Measurements from ENCODE around the gene TXNL1.

TXNL1 gene

GRCh38 chr18:56570978-56571377 is 67.4 kb downstream of the TXNL1 start:
- Histone ChIP-seq H3K27ac (ENCODE audit: low read depth in 2 of 2, low read length in 2 of 2) (no peak overlapping the region), H3K4me1 (ENCODE audit: control insufficient read depth in 2 of 2, insufficient read depth in 2 of 2, low read length in 2 of 2) (peaks cover 0 to 3% of the 10 kb centered on the region in 2 donors), H3K27me3 (ENCODE audit: control insufficient read depth in 2 of 2, insufficient read depth in 2 of 2, low read length in 2 of 2) (no peaks in the 10 kb centered on the region), H3K9me3 (ENCODE audit: control insufficient read depth in 2 of 2, low read length in 2 of 2) (no peaks in the 10 kb centered on the region), H3K36me3 (ENCODE audit: control insufficient read depth in 2 of 2, insufficient read depth in 2 of 2, low read length in 2 of 2) (no peaks in the 10 kb centered on the region), H3K4me3 (ENCODE audit: low read length in 2 of 2) (no peak overlapping the region), H3K9ac (ENCODE audit: low read depth in 1 of 2, low read length in 2 of 2) (no peak overlapping the region)

GRCh38 chr18:56569416-56569815 is 69.0 kb downstream of the TXNL1 start:
- Histone ChIP-seq H3K27me3 (ENCODE audit: control insufficient read depth in 2 of 2, insufficient read depth in 2 of 2, low read length in 2 of 2) (no peaks in the 10 kb centered on the region), H3K36me3 (ENCODE audit: control insufficient read depth in 2 of 2, insufficient read depth in 2 of 2, low read length in 2 of 2) (no peaks in the 10 kb centered on the region), H3K4me3 (ENCODE audit: low read length in 2 of 2) (no peak overlapping the region), H3K9me3 (ENCODE audit: control insufficient read depth in 2 of 2, low read length in 2 of 2) (no peaks in the 10 kb centered on the region), H3K27ac (ENCODE audit: low read depth in 2 of 2, low read length in 2 of 2) (no peak overlapping the region), H3K4me1 (ENCODE audit: control insufficient read depth in 2 of 2, insufficient read depth in 2 of 2, low read length in 2 of 2) (no peaks in the 10 kb centered on the region), H3K9ac (ENCODE audit: low read depth in 1 of 2, low read length in 2 of 2) (no peak overlapping the region)

- Histone ChIP-seq H3K4me1 (ENCODE audit: control insufficient read depth in 2 of 2, insufficient read depth in 2 of 2, low read length in 2 of 2) (no peaks in the 10 kb centered on the region), H3K27me3 (ENCODE audit: control insufficient read depth in 2 of 2, insufficient read depth in 2 of 2, low read length in 2 of 2) (no peaks in the 10 kb centered on the region), H3K36me3 (ENCODE audit: control insufficient read depth in 2 of 2, insufficient read depth in 2 of 2, low read length in 2 of 2) (no peaks in the 10 kb centered on the region), H3K9ac (ENCODE audit: low read depth in 1 of 2, low read length in 2 of 2) (no peak overlapping the region), H3K4me3 (ENCODE audit: low read length in 2 of 2) (no peak overlapping the region), H3K27ac (ENCODE audit: low read depth in 2 of 2, low read length in 2 of 2) (no peak overlapping the region), H3K9me3 (ENCODE audit: control insufficient read depth in 2 of 2, low read length in 2 of 2) (no peaks in the 10 kb centered on the region)
These were observed 69.4 kb downstream of the TXNL1 start for GRCh38 chr18:56568986-56569385.

- H3K4me1 ChIP-seq (ENCODE audit: control insufficient read depth in 2 of 2, insufficient read depth in 2 of 2, low read length in 2 of 2), result no peaks in the 10 kb centered on the region
- no peak overlapping the region for H3K4me3 ChIP-seq (ENCODE audit: low read length in 2 of 2)
- no peak overlapping the region for H3K9ac ChIP-seq (ENCODE audit: low read depth in 1 of 2, low read length in 2 of 2)
- no peaks in the 10 kb centered on the region for H3K9me3 ChIP-seq (ENCODE audit: control insufficient read depth in 2 of 2, low read length in 2 of 2)
- H3K36me3 ChIP-seq (ENCODE audit: control insufficient read depth in 2 of 2, insufficient read depth in 2 of 2, low read length in 2 of 2), result no peaks in the 10 kb centered on the region
- no peak overlapping the region for H3K27ac ChIP-seq (ENCODE audit: low read depth in 2 of 2, low read length in 2 of 2)
- no peaks in the 10 kb centered on the region for H3K27me3 ChIP-seq (ENCODE audit: control insufficient read depth in 2 of 2, insufficient read depth in 2 of 2, low read length in 2 of 2)
These were observed 72.6 kb downstream of the TXNL1 start for GRCh38 chr18:56565551-56566345.

- H3K27me3 ChIP-seq (ENCODE audit: control insufficient read depth in 2 of 2, insufficient read depth in 2 of 2, low read length in 2 of 2), result no peaks in the 10 kb centered on the region
- H3K4me1 ChIP-seq (ENCODE audit: control insufficient read depth in 2 of 2, insufficient read depth in 2 of 2, low read length in 2 of 2), result no peaks in the 10 kb centered on the region
- H3K9me3 ChIP-seq (ENCODE audit: control insufficient read depth in 2 of 2, low read length in 2 of 2), result no peaks in the 10 kb centered on the region
- no peak overlapping the region for H3K9ac ChIP-seq (ENCODE audit: low read depth in 1 of 2, low read length in 2 of 2)
- no peak overlapping the region for H3K4me3 ChIP-seq (ENCODE audit: low read length in 2 of 2)
- no peaks in the 10 kb centered on the region for H3K36me3 ChIP-seq (ENCODE audit: control insufficient read depth in 2 of 2, insufficient read depth in 2 of 2, low read length in 2 of 2)
- no peak overlapping the region for H3K27ac ChIP-seq (ENCODE audit: low read depth in 2 of 2, low read length in 2 of 2)
These were observed 73.3 kb downstream of the TXNL1 start for GRCh38 chr18:56565046-56565445.

GRCh38 chr18:56563568-56563967 is 74.8 kb downstream of the TXNL1 start:
- H3K36me3 ChIP-seq (ENCODE audit: control insufficient read depth in 2 of 2, insufficient read depth in 2 of 2, low read length in 2 of 2), result no peaks in the 10 kb centered on the region

GRCh38 chr18:56562479-56562878 is 75.9 kb downstream of the TXNL1 start:
- Histone ChIP-seq H3K4me3 (ENCODE audit: low read length in 2 of 2) (no peak overlapping the region), H3K9ac (ENCODE audit: low read depth in 1 of 2, low read length in 2 of 2) (no peak overlapping the region), H3K4me1 (ENCODE audit: control insufficient read depth in 2 of 2, insufficient read depth in 2 of 2, low read length in 2 of 2) (no peaks in the 10 kb centered on the region)

More at GRCh38 chr18:56563568-56563967, 74.8 kb downstream of the TXNL1 start:
- no peak overlapping the region for H3K4me3 ChIP-seq (ENCODE audit: low read length in 2 of 2)
- no peak overlapping the region for H3K9ac ChIP-seq (ENCODE audit: low read depth in 1 of 2, low read length in 2 of 2)
- no peaks in the 10 kb centered on the region for H3K9me3 ChIP-seq (ENCODE audit: control insufficient read depth in 2 of 2, low read length in 2 of 2)
- no peak overlapping the region for H3K27ac ChIP-seq (ENCODE audit: low read depth in 2 of 2, low read length in 2 of 2)
- no peaks in the 10 kb centered on the region for H3K27me3 ChIP-seq (ENCODE audit: control insufficient read depth in 2 of 2, insufficient read depth in 2 of 2, low read length in 2 of 2)
- no peaks in the 10 kb centered on the region for H3K4me1 ChIP-seq (ENCODE audit: control insufficient read depth in 2 of 2, insufficient read depth in 2 of 2, low read length in 2 of 2)

GRCh38 chr18:56560992-56561391 is 77.4 kb downstream of the TXNL1 start:
- Histone ChIP-seq H3K27me3 (ENCODE audit: control insufficient read depth in 2 of 2, insufficient read depth in 2 of 2, low read length in 2 of 2) (no peaks in the 10 kb centered on the region), H3K36me3 (ENCODE audit: control insufficient read depth in 2 of 2, insufficient read depth in 2 of 2, low read length in 2 of 2) (no peaks in the 10 kb centered on the region), H3K9ac (ENCODE audit: low read depth in 1 of 2, low read length in 2 of 2) (no peak overlapping the region), H3K4me3 (ENCODE audit: low read length in 2 of 2) (no peak overlapping the region), H3K4me1 (ENCODE audit: control insufficient read depth in 2 of 2, insufficient read depth in 2 of 2, low read length in 2 of 2) (no peaks in the 10 kb centered on the region), H3K9me3 (ENCODE audit: control insufficient read depth in 2 of 2, low read length in 2 of 2) (no peaks in the 10 kb centered on the region), H3K27ac (ENCODE audit: low read depth in 2 of 2, low read length in 2 of 2) (no peak overlapping the region)

More at GRCh38 chr18:56562479-56562878, 75.9 kb downstream of the TXNL1 start:
- Histone ChIP-seq H3K9me3 (ENCODE audit: control insufficient read depth in 2 of 2, low read length in 2 of 2) (no peaks in the 10 kb centered on the region), H3K27me3 (ENCODE audit: control insufficient read depth in 2 of 2, insufficient read depth in 2 of 2, low read length in 2 of 2) (no peaks in the 10 kb centered on the region), H3K27ac (ENCODE audit: low read depth in 2 of 2, low read length in 2 of 2) (no peak overlapping the region), H3K36me3 (ENCODE audit: control insufficient read depth in 2 of 2, insufficient read depth in 2 of 2, low read length in 2 of 2) (no peaks in the 10 kb centered on the region)

GRCh38 chr18:56559044-56559443 is 79.3 kb downstream of the TXNL1 start:
- Histone ChIP-seq H3K27me3 (ENCODE audit: control insufficient read depth in 2 of 2, insufficient read depth in 2 of 2, low read length in 2 of 2) (no peaks in the 10 kb centered on the region), H3K36me3 (ENCODE audit: control insufficient read depth in 2 of 2, insufficient read depth in 2 of 2, low read length in 2 of 2) (no peaks in the 10 kb centered on the region), H3K9me3 (ENCODE audit: control insufficient read depth in 2 of 2, low read length in 2 of 2) (no peaks in the 10 kb centered on the region), H3K4me1 (ENCODE audit: control insufficient read depth in 2 of 2, insufficient read depth in 2 of 2, low read length in 2 of 2) (no peaks in the 10 kb centered on the region), H3K27ac (ENCODE audit: low read depth in 2 of 2, low read length in 2 of 2) (no peak overlapping the region), H3K9ac (ENCODE audit: low read depth in 1 of 2, low read length in 2 of 2) (no peak overlapping the region), H3K4me3 (ENCODE audit: low read length in 2 of 2) (no peak overlapping the region)

GRCh38 chr18:56556907-56557306 is 81.5 kb downstream of the TXNL1 start:
- no peaks in the 10 kb centered on the region for H3K27me3 ChIP-seq (ENCODE audit: control insufficient read depth in 2 of 2, insufficient read depth in 2 of 2, low read length in 2 of 2)
- H3K36me3 ChIP-seq (ENCODE audit: control insufficient read depth in 2 of 2, insufficient read depth in 2 of 2, low read length in 2 of 2), result no peaks in the 10 kb centered on the region
- H3K4me3 ChIP-seq (ENCODE audit: low read length in 2 of 2), result no peak overlapping the region

More at GRCh38 chr18:56556907-56557306, 81.5 kb downstream of the TXNL1 start:
- Histone ChIP-seq H3K4me1 (ENCODE audit: control insufficient read depth in 2 of 2, insufficient read depth in 2 of 2, low read length in 2 of 2) (no peaks in the 10 kb centered on the region), H3K27ac (ENCODE audit: low read depth in 2 of 2, low read length in 2 of 2) (no peak overlapping the region), H3K9ac (ENCODE audit: low read depth in 1 of 2, low read length in 2 of 2) (no peak overlapping the region), H3K9me3 (ENCODE audit: control insufficient read depth in 2 of 2, low read length in 2 of 2) (no peaks in the 10 kb centered on the region)

Measured in mucosa of rectum (tissue), 2 donors.